Thymus (tissue), 11 donors: Measurements from ENCODE around the gene STARD7. TPM values are rescaled to one million over a fixed set of nuclear protein-coding genes. Genes with fewer than 3 reads are reported as not detected.

Experiments used
- DNase-seq, 9 donors: peaks; one replicate each; pipeline ENCODE4 v3.0.0-alpha.2; 2013; ENCODE audit warnings: low spot score in 9 of 9, low read depth in 6 of 9, missing footprints in 1 of 9
- H3K27ac ChIP-seq, 2 donors: one replicate each; pipeline ENCODE4 v1.5.1; 2013; ENCODE audit warnings: control low read depth in 1 of 2, low read depth in 1 of 2, low read length in 1 of 2, mild to moderate bottlenecking in 1 of 2, moderate library complexity in 1 of 2
- H3K27me3 ChIP-seq, 2 donors: one replicate each; pipeline ENCODE4 v1.5.1; 2013; ENCODE audit warnings: low read length in 1 of 2; ENCODE audit not compliant: control insufficient read depth in 2 of 2, insufficient read depth in 1 of 2
- H3K36me3 ChIP-seq, 2 donors: one replicate each; pipeline ENCODE4 v1.5.1; 2013; ENCODE audit warnings: low read length in 1 of 2, mild to moderate bottlenecking in 1 of 2, moderate library complexity in 1 of 2; ENCODE audit not compliant: control insufficient read depth in 2 of 2, insufficient read depth in 2 of 2
- H3K4me1 ChIP-seq, 2 donors: one replicate each; pipeline ENCODE4 v1.5.1; 2013; ENCODE audit warnings: low read length in 2 of 2; ENCODE audit not compliant: control insufficient read depth in 2 of 2, insufficient read depth in 2 of 2
- H3K4me3 ChIP-seq, 2 donors: one replicate each; pipeline ENCODE4 v1.5.1; 2013; ENCODE audit warnings: low read length in 2 of 2, control low read depth in 1 of 2, mild to moderate bottlenecking in 1 of 2
- H3K9me3 ChIP-seq, 2 donors: one replicate each; pipeline ENCODE4 v1.5.1; 2013; ENCODE audit warnings: low read length in 1 of 2, mild to moderate bottlenecking in 1 of 2; ENCODE audit not compliant: control insufficient read depth in 2 of 2, insufficient read depth in 1 of 2
- WGBS: extraction: QIAGEN DNeasy Blood & Tissue Kit; methylation state at CpG from one replicate; pipeline ENCODE4 v1.1.7; 2013; 5-methylcytosine and 5-hydroxymethylcytosine counted together
- polyA plus RNA-seq: library from polyadenylated mRNA; stranded (reverse); fragments of 200-250 nt; gene quantifications from one replicate; pipeline ENCODE4 v1.2.3, GENCODE V29; 2013
- total RNA-seq: library from RNA; stranded (reverse); fragments of 120-200 nt; gene quantifications from one replicate; pipeline ENCODE4 v1.2.4, GENCODE V29; 2013
- donor health status: healthy.

Gene STARD7
- total and polyA plus RNA-seq, 2 donors: 69.5 to 94.5 TPM

- H3K4me3 ChIP-seq: no peak overlapping the region
- H3K4me1 ChIP-seq: no peaks in the 10 kb centered on the region
- WGBS: 97% methylated on average over 6 of the region's 6 CpGs
- no peak overlapping the region for H3K27ac ChIP-seq
- no peaks in the 10 kb centered on the region for H3K27me3 ChIP-seq
- peaks cover 0 to 3% of the 10 kb centered on the region in 2 donors for H3K9me3 ChIP-seq
- no peak for DNase-seq
- peaks cover 46 to 49% of the 10 kb centered on the region in 2 donors for H3K36me3 ChIP-seq
Measured at GRCh38 chr2:96250188-96250587, 41.6 kb upstream of the STARD7 start.

GRCh38 chr2:96249654-96250053, 41.0 kb upstream of the STARD7 start:
- 98% methylated on average over 9 of the region's 9 CpGs for WGBS
- no peak overlapping the region for H3K27ac ChIP-seq
- DNase-seq: no peak
- H3K36me3 ChIP-seq: peaks cover 40 to 44% of the 10 kb centered on the region in 2 donors
- H3K4me3 ChIP-seq: no peak overlapping the region
- no peaks in the 10 kb centered on the region for H3K27me3 ChIP-seq
- peaks cover 0 to 3% of the 10 kb centered on the region in 2 donors for H3K9me3 ChIP-seq
- H3K4me1 ChIP-seq: no peaks in the 10 kb centered on the region

- Histone ChIP-seq H3K9me3 (peaks cover 0 to 3% of the 10 kb centered on the region in 2 donors), H3K27me3 (no peaks in the 10 kb centered on the region), H3K36me3 (peaks cover 30 to 33% of the 10 kb centered on the region in 2 donors), H3K27ac (no peak overlapping the region), H3K4me1 (no peaks in the 10 kb centered on the region), H3K4me3 (no peak overlapping the region)
- DNase-seq: no peak
- 98% methylated on average over 4 of the region's 4 CpGs for WGBS
Measured at GRCh38 chr2:96248624-96249023, 40.0 kb upstream of the STARD7 start.

GRCh38 chr2:96247896-96248295, 39.3 kb upstream of the STARD7 start:
- Histone ChIP-seq H3K27me3 (no peaks in the 10 kb centered on the region), H3K4me1 (peaks cover 0 to 2% of the 10 kb centered on the region in 2 donors), H3K36me3 (peaks cover 23 to 26% of the 10 kb centered on the region in 2 donors), H3K27ac (no peak overlapping the region), H3K4me3 (no peak overlapping the region), H3K9me3 (no peaks in the 10 kb centered on the region)
- no peak for DNase-seq
- 93% methylated on average over 5 of the region's 5 CpGs for WGBS

- H3K36me3 ChIP-seq: peaks cover 14 to 17% of the 10 kb centered on the region in 2 donors
- no peak overlapping the region for H3K4me3 ChIP-seq
- no peak overlapping the region for H3K27ac ChIP-seq
- H3K4me1 ChIP-seq: peaks cover 4 to 9% of the 10 kb centered on the region in 2 donors
- DNase-seq: no peak
- no peaks in the 10 kb centered on the region for H3K27me3 ChIP-seq
- WGBS: 90% methylated on average over 3 of the region's 3 CpGs
- no peaks in the 10 kb centered on the region for H3K9me3 ChIP-seq
Measured at GRCh38 chr2:96247009-96247408, 38.4 kb upstream of the STARD7 start.

- H3K9me3 ChIP-seq: no peaks in the 10 kb centered on the region
- 95% methylated on average over 8 of the region's 8 CpGs for WGBS
- H3K4me1 ChIP-seq: peaks cover 10 to 18% of the 10 kb centered on the region in 2 donors
- H3K36me3 ChIP-seq: peaks cover 3 to 12% of the 10 kb centered on the region in 2 donors
- H3K27ac ChIP-seq: peak overlapping the region in 1 of 2 donors; percentile 11
- DNase-seq: no peak
- no peak overlapping the region for H3K4me3 ChIP-seq
- H3K27me3 ChIP-seq: no peaks in the 10 kb centered on the region
Measured at GRCh38 chr2:96245609-96246390, 37.2 kb upstream of the STARD7 start.

- peaks cover 10 to 18% of the 10 kb centered on the region in 2 donors for H3K4me1 ChIP-seq
- H3K9me3 ChIP-seq: no peaks in the 10 kb centered on the region
- no peak for DNase-seq
- no peaks in the 10 kb centered on the region for H3K36me3 ChIP-seq
- 85% methylated on average over 5 of the region's 5 CpGs for WGBS
- no peaks in the 10 kb centered on the region for H3K27me3 ChIP-seq
- no peak overlapping the region for H3K27ac ChIP-seq
- H3K4me3 ChIP-seq: no peak overlapping the region
Measured at GRCh38 chr2:96243843-96244242, 35.2 kb upstream of the STARD7 start.

- H3K36me3 ChIP-seq: peaks cover 0 to under 1% of the 10 kb centered on the region in 2 donors
- H3K27me3 ChIP-seq: no peaks in the 10 kb centered on the region
- 70% methylated on average over 5 of the region's 5 CpGs for WGBS
- H3K27ac ChIP-seq: peak overlapping the region; percentile 76 to 80
- peaks cover 10 to 18% of the 10 kb centered on the region in 2 donors for H3K4me1 ChIP-seq
- no peak overlapping the region for H3K4me3 ChIP-seq
- H3K9me3 ChIP-seq: no peaks in the 10 kb centered on the region
- peak in 4 of 9 donors; percentile 20 to 60 (median 28) for DNase-seq
Measured at GRCh38 chr2:96241900-96242611, 33.4 kb upstream of the STARD7 start.

- Histone ChIP-seq H3K27ac (peak overlapping the region in 1 of 2 donors; percentile 37), H3K4me1 (peaks cover 10 to 18% of the 10 kb centered on the region in 2 donors), H3K36me3 (peaks cover 0 to 4% of the 10 kb centered on the region in 2 donors), H3K4me3 (no peak overlapping the region), H3K27me3 (no peaks in the 10 kb centered on the region), H3K9me3 (no peaks in the 10 kb centered on the region)
- 99% methylated on average over 2 of the region's 2 CpGs for WGBS
- DNase-seq: no peak
Measured at GRCh38 chr2:96241227-96241626, 32.6 kb upstream of the STARD7 start.
